Stimulated activated CD8-positive, alpha-beta memory T cell treated with anti-CD3 and anti-CD28 coated beads, Interleukin-4, amount 100 ng/mL, for 48 hours (primary cell): Measurements from ENCODE around the gene UBE3B.
"Not testable (repeated sequence)": the region's sequence is repeated elsewhere in the genome, so short reads cannot be mapped to it uniquely, and the experiment has no call there.

Experiments
- DNase-seq: peaks from one replicate; pipeline ENCODE4 v3.0.0-alpha.2; 2020

UBE3B gene

DNA sequence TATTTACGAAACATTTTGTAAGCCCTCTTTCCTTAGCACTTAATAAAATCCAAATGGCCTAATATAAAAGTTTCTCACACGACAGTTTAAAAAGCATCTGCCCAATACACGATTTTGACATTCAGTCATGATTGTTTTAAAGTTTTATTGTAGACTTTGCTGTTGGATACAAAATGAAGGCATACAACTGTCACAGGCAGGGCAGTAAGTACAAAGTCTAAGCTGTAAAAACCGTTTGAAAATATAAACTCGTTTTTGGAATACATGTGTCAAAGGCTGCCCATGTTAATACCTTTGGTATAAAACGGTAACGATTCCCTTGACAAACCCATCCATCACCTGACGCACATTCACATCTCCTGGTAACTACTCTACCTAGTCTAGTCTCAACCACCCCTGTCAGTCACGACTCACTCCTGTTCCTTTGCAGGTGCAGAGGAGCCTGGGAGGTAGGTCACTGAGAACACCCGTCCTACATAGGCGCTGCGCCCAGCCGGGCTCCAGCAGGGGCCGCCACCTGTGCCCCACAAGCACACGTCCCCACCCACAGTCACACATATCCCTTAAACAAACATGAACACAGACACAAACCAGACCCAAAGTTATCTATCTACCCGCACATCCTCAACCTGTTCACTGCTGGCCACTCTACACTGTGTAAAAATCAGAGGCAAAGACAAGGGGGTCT, 27.4 kb upstream of the UBE3B start:
- DNase-seq = no peak

DNA sequence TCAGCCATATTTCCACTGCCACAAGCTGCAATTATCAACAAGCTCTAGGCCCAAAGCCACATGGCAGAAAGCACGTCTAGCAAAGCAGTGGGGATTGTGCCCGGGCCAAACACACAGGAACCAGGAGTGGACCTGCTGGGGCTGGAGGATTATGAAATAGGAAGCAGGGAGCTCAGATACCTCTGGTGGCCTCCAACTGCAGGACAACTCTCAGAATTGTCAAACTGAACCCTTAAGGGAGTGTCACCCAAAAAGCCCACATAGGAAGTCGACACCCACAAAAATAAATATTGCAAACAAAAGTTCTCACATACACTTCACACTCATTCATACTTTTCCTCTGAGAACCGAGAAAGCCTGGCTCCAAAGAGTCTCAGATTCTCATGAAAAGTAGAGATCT, 26.5 kb upstream of the UBE3B start:
- DNase-seq = no peak

DNA sequence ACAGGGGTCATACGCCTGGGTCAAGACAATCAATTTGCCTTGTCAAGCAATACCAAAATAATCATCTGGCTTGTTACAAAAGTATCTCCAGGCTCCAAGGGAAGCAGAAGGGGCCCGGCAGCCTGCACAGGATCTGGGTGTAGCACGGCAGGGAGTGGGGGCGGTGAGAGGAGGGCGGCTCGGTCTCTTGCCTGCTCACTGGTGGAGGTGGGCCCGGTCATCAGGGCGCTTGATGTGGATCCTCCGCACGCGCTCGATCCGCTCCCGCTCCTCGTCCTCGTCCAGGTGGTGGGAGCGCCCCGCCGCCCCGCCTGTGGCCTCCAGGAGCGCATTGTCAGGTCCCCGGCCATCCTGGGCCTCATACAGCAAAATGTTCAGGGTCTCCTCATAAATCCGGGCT, 26.0 kb upstream of the UBE3B start:
- DNase-seq = no peak

DNA sequence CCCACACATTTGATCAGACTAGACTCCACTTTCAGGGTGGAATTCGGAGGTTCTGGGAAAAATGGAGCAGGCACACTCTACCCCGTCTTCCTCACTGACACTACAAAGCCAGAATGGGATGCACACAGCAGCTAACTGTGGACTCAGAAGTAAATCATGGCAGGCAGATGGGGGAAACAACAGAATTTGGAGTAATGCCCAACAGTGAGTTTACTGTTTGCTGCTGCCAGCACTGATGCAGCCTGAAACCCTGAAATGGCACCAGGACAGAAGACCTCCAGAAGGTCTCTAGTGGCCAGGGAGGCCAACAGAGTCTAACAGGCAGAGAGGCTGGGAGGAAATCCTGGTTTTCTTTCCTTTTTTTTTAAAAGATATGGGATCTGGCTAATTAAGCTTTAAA, 24.9 kb upstream of the UBE3B start:
- no peak for DNase-seq

DNA sequence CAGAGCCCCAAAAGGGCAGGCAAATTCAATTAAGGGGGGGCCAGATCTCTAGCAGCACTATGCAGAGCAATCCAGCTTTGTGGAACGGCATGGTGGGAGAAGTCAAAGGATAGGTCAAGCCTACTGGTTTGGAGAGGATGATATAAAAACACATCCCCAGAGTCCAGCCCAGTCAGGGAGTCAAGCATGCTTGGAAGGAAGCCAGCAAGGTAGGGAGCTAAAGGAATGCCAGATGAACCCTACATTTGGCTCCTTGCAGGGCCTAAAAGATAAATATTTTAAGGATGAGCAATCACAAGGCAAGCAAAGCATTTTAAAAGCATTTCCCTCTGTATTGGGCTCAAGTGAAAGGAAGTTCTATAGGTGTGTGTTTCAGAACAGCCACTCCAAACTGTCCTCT, 21.7 kb upstream of the UBE3B start:
- DNase-seq = no peak

DNA sequence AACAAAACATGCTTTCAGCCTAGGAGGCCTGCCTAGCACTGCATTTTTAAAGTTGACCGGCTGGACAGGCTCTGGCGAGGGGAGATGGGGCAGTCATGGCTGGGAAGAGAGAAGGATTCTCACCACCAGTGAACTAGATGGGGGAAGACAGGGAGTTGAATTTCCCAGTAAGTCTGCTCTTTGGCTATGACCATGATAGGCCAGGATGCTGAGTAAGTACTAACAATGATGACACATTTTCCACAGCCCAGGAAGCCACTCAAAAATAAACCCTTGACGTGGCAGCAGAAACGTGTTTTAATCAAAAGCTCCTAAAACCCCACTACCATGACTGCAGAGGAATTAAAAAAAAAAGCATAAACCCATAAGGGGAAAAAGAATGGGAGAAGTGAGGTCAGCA, 19.3 kb upstream of the UBE3B start:
- DNase-seq = no peak

DNA sequence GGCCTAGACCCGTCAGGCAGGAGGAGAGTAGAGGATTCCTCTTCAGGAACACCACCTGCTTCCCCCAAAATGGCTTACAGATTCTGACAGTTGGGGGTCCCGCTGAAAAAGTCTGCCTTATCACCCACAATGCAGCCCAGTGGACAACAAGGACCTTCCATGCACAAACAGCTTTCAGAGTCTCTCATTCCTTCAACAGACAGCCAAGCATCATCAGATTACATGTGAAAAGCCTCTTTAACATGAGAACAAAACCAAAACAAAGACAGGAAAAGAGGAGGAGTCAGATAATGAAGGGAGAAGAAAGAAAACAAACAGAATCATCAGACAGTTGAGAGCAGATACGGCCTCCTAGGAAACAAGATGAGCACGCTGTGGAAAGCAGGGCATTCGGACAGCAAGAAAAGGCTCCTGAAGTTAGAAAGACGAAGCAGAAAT, 18.6 kb upstream of the UBE3B start:
- no peak for DNase-seq

DNA sequence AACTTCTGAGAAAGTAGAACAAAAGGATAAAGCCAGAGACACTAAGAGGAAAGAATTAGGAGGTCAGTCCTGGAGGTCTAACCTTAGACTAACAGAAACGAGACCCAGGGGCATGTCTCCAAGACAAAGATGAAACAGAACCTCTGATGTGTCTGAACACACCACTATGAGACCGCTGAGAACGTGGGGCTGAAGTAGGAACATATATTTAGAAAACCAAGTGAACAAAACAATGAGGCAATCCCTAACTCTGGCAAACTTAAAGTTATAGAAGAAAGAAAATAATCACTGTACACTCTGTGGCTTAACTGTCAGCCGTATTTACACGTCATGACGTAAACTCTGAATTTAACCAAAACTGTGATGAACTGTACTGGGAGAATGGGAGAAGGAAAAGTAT, 18.2 kb upstream of the UBE3B start:
- no peak for DNase-seq

DNA sequence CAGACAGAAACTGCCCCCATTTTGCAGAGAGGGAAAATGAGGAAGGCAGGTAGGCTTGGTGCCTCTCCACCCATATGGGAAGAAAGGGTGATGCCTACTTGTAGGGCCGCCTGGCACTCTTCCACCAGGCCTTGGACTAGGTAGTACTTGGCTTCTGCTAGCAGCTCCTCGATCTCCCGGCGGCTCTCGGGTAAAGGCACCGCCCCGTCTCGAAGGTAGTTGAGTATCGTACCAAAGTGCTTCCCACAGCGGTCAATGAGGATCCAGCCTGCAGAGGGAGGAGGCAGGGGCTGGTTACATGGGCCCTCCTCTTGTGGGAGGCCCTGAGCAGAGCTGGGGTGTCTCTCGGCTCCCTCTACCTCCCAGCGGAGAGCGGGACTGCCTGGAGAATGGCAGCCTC, 16.9 kb upstream of the UBE3B start:
- no peak for DNase-seq

DNA sequence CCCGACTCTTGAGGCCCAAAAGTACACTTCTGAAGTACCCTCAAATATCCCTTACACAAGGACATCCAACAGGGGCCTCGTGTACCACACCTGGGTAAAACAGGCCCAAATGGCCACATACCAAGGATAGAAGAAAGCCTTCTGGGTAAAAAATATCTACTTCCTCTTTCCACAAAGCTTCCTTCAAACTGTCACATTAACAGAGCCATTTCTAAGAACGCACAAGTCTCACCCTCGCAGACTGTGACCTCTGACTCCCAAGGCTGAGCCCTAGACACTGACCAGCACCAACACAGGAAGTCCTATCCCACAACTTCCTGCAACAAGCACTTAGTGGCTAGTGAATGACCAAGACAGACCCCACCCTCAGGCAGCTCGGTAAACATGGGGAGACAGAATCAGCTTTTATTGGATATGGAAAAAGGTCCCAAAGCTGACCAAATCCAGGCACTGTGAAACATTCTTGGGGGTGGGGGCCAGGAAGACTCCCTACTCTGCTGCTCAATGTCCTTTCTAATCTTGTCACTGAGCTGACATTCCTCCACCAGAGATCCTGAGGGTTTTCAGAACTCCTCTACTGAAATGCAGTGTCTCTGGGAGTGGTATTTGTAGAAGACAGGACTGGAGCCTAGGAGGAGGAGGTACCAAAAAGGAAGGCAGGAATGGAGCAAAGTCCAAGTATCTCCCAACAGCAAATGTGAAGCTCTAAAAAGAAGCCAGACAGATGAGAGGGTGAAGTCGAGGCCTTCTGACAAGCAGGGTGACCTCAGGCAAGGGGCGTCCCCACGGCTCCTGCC, 16.2 kb upstream of the UBE3B start:
- no peak for DNase-seq

DNA sequence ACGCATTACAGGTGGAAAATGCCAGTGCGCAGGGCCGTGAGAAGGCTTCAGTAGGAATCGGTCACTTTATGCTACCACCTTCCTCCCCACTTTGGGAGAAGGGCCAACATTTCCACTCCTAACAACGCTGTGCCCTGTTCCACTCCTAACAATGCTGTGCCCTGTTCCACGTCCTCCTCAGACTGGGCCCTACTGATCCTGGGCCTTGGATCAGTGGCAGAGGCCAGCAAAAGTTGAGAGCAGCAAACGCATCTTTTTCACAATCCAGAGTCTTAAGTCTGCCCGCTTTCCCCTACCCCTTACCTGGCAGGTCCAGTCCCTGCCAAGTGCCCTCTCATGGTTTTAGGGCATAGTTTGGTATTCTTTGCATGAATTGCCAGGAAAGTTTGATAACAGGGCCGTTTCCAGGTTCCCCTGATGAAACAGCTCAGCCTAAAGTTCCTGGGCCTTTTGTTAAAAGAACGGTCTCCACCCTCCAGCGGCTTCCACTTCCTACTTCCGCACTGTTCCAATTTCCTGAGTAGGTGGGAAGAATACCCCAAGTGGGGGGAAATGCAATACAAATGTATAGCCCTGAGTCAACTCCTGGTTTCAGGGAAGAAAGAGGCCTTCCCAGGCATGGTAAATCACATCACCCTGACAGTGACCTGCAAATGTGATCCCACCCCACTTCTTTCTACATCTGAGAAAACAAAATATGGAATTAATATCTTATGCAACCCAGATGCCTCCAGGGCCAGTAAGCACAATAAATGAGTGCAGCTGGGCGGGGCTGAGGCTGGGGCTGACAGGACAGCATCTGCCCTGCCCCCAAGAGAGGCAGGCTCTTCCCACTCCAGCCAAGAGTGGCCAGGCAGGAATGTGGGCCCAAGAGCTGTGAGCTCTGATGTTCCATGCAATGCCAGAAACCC, 15.3 kb upstream of the UBE3B start:
- DNase-seq = no peak

DNA sequence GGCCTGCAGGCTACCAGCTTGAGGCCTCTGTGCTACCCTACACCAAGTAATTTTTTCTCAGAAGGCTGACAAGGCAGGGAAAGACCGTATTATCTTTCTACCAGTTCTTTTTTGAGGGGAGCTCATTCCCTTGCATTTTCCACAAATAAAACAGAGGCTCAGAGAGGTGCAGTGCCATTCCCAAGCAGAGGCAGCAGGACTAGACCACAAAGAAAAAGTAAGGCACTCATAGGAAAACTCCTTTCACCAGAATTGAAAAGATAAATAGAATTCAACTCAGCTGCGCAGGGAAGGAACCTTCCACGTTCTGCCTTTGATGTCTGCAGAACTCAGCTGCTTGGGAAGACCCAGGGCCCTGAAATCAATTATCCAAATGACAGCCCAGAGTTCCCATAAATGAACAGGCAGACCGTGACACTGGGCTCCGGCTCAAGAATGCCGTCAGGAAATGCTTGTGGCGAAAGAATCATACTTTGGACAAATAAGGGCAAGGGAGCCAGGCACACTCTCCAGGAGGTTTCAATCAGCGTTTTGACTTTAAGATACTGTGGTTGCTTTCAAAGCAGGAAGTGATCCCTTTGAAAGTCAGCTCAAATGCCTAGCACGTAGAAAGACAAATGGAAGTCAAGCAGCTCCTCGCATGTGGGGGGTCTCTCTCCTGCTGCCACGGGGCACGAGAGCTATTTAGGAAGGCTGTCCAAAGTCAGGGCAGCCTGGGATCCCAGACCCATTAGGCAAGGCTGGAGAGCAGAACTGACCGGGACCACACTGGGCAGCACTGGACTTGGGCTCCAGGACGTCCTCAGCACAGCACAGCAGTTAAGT, 14.4 kb upstream of the UBE3B start:
- DNase-seq = no peak

DNA sequence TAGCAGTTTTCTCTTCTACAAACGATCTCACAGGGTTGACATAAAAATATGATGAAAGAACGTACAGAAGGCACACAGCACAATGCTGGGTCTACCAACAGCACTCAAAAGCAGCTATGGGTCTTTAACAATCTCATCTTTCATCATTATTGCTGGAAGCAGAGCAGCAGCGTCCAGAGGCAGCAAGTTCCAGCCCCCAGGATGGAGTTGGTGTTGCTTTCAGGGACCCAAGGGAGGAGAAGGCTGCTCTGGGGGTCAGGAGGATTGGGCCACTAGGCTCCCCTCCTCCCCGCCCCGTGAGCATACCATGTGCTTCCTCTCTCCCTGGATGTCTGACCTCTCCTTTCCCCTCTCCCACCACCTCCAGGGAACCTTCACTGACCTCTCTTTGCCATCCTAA, 13.7 kb upstream of the UBE3B start:
- no peak for DNase-seq

DNA sequence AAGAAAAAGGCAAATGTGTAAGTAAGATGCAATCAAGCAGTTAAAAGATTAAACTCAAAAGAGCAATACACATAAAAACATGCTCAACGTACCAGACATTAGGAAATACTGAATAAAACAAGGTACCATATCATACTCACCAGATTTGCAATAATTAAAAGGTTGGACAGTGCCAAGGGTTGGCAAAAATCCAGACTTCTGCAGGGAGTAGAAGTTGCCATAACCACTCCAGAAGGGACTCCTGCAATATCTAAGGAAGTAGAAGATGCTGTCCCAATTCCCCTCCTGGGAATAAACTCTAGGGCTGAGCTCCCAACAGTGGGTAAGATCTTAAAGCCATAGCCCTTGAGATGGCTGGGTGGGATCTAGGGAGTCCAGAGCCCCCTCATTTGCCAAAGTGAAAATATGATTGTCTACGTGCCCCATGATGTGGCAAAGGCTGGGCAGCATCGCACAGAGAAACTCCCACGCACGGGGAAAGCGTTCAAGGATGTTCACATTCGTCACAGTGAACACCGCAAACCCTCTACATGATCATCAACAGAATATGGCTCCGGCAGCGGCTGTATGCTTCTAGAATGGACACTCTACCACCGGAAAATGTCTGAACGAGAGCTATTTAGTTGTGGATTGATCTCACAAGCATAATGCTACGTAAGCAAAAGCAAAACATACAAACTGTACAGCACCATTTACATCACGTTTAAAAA, 12.6 kb upstream of the UBE3B start:
- DNase-seq = no peak

DNA sequence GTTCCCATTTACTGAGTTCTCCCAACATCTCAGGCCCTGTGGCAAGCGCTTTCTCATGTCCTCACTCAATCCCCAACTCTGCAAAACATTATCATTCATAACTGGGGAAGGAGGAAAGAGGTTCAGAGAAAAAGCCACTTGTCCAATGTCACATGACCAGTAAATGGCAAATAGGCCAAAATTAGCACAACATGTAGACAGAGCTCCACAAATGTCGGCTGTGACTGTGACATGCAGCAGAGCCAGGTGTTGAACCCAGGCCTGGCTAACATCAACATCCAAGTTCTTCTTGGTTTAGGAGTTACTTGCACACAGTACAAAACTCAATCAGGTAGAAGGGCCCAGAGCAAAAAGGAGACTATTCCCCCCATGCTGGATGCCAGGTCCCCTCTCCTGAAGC, 11.1 kb upstream of the UBE3B start:
- DNase-seq = no peak

DNA sequence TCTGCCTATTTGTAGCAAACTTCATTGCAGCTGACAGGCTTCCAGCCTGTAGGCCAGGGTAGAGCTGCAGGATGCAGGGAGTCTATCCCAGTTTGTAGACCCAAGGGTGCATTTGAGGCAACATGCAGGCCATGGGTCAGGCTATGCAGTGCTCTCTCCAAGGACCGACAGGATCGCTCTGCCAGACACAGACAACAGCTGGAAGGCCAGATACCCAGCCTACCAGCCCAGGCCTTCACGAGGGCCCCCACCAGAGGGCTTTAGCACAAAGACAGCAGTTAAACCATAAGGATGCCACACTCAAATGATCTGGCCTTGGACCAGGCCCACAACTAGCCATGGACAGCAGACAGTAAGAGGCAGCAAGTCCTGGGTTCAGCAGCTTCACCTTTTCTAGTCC, 10.6 kb upstream of the UBE3B start:
- no peak for DNase-seq

DNA sequence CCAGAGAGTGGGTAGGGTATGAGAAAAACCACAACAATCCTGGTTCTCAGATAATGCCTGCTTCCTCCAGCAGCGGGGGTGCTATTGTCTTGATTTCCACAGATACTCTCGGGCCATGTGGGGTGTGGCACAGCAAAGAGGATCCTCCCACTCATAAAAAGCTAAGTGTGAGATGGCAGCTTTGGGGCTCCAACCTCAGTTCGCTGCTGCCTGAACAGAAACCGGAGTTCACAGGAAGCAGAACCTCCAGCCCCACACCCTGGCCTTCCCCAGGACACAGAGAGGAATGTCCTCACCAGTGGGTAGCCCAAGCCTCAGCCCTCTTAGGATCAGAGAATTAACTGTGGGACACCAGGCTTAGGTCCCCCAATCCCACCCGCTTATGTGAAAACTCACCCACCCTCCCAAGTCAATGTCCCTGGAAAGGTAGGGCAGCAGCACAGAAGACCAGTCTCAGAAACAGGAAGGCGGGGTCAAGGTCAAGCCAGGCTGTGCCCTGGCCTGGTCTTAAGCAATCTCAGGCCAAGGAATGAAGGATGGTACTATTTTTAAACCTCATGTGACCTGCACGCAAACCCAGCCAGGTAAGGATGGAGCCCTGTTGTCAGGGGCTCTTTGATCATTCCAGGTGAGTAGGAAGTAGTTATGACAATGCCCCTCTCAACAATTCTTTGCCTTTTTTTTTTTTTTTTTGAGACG, 9.3 kb upstream of the UBE3B start:
- DNase-seq = no peak

DNA sequence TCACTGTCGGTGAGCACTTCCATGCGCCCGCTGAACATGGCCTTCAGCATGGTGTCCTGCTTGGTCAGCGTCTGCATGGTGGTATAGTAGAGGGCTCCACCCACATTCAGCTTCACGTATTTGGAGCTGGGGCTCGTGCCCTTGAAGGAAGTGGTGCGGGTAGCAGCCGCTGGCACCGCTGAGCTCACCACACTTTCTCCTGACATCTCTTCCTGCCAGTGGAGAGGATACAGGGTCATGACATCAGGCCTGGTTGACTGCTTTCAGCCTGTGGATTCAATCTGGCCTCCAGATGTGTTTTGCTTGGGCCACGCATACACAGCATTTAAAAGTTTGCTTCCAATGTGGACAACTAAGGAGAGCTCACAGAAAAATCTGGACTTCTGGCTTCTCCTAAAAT, 7.9 kb upstream of the UBE3B start:
- DNase-seq = no peak

DNA sequence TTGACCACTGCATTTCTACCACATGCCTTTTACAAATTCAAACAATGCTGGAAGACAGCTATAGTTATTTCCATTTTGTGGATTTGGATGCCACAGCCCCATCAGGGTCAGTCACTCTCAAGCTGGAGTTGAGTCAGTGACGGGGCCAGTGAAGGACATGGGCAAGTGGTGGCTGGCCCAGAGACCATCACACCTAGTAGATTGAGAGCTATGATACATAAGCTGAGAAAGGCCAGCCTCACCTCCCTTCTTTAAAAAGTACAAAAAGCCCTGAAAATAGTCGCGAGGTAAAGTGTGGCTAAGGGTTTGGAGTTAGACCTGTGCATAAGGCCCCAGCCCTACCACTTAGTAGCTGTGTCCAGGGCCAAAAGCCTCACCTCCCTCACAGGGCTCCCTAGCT, 4.4 kb upstream of the UBE3B start:
- DNase-seq = no peak

DNA sequence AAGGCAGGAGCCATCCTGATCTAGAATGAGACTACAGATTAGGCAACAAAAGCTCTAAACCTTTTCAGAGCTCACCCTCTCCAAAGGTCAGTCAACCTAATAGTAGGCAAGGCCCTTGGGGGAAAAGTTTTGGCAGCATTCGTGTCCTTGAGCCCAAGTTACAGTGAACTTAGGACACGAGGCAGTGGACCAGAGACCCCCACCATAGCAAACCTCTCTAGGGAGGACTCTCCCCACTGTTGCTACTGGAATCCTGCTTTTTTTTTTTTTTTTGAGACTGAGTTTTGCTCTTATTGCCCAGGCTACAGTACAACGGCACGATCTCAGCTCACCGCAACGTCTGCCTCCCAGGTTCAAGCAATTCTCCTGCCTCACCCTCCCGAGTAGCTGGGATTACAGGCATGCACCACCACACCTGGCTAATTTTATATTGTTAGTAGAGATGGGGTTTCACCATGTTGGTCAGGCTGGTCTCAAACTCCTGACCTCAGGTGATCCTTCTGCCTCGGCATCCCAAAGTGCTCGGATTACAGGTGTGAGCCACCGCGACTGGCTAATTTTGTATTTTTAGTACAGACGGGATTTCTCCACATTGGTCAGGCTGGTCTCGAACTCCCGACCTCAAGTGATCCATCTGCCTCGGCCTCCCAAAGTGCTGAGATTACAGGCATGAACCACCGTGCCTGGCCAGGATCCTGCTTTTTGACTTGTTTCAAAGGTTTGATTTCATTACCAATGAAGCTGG, 3.7 kb upstream of the UBE3B start:
- DNase-seq = not testable (repeated sequence)

DNA sequence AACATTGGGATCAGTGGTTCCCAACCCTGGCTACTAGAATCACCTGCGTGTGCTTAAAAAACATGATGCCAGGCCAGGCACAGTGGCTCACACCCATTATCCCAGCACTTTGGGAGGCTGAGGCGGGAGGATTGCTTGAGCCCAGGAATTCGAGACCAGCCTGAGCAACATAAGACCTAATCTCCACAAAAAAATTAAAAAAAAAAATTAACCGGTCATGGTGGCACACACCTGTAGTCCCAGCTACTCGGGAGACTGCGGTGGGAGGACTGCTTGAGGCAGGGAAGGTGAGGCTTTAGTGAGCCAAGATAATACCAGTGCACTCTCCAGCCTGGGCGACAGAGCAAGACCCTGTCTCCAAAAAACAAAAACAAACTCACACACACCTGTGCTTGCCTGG, 2.3 kb upstream of the UBE3B start:
- no peak for DNase-seq
